Measurements from ENCODE around the gene AKAP12. TPM values are rescaled to one million over a fixed set of nuclear protein-coding genes. Genes with fewer than 3 reads are reported as not detected.

Gene AKAP12, protein sequence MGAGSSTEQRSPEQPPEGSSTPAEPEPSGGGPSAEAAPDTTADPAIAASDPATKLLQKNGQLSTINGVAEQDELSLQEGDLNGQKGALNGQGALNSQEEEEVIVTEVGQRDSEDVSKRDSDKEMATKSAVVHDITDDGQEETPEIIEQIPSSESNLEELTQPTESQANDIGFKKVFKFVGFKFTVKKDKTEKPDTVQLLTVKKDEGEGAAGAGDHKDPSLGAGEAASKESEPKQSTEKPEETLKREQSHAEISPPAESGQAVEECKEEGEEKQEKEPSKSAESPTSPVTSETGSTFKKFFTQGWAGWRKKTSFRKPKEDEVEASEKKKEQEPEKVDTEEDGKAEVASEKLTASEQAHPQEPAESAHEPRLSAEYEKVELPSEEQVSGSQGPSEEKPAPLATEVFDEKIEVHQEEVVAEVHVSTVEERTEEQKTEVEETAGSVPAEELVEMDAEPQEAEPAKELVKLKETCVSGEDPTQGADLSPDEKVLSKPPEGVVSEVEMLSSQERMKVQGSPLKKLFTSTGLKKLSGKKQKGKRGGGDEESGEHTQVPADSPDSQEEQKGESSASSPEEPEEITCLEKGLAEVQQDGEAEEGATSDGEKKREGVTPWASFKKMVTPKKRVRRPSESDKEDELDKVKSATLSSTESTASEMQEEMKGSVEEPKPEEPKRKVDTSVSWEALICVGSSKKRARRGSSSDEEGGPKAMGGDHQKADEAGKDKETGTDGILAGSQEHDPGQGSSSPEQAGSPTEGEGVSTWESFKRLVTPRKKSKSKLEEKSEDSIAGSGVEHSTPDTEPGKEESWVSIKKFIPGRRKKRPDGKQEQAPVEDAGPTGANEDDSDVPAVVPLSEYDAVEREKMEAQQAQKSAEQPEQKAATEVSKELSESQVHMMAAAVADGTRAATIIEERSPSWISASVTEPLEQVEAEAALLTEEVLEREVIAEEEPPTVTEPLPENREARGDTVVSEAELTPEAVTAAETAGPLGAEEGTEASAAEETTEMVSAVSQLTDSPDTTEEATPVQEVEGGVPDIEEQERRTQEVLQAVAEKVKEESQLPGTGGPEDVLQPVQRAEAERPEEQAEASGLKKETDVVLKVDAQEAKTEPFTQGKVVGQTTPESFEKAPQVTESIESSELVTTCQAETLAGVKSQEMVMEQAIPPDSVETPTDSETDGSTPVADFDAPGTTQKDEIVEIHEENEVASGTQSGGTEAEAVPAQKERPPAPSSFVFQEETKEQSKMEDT (N-terminal part only)
- 5.0 and 5.8 TPM in 2 replicates for total RNA-seq

DNA sequence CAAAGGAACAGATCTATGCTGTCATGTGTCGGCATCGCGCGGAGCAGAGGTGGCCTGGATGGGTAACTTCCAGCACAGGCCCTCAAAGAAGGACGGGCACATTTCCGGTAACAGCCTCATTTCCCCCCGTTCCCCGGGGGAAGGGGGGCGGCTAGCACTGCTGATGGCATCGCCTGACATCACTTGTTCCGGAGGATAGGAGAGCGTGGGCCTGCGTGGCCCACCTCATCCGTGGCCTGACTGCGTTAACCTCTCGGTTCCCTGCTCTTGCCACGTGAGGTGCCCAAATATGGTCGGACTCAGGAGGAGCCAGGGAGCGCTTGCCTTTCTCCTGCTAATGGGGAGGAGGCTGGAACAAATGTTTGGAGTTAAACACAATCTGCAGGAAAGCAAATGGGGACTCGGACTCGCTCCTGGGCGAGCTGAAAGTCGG, at the start of gene AKAP12:
TSS of gene AKAP12 (plus strand) at position 365 of the 433 bp plus-strand sequence. CDS start 596 bp downstream, outside the sequence.
- intact Hi-C loops (cut with micrococcal nuclease) = loop anchor here (2.0 to 10.0 kb wide), 2 partner anchors 49 to 85 kb away; no protein-coding TSS in a partner anchor

DNA sequence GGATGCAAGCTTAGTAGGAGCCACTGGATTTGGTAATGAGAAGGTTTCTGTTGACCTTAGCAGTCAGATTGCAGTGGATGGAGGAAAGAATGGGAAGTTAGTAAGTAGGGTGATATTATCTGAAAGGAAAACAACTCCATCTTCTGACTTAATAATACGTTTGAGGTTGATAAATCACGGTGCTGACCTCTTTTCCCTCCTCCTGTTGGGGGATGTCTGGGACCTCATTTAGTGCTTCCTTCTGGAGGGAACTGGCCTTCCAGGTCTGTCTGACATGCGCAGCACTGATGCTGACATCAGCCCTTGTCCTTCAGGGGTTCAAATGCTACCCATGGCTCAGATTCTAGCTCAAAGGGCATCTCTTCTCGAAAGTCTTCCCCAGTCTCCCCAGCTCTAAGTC, 48.2 kb upstream of the AKAP12 start:
- intact Hi-C loops (cut with micrococcal nuclease) = no loop called here

DNA sequence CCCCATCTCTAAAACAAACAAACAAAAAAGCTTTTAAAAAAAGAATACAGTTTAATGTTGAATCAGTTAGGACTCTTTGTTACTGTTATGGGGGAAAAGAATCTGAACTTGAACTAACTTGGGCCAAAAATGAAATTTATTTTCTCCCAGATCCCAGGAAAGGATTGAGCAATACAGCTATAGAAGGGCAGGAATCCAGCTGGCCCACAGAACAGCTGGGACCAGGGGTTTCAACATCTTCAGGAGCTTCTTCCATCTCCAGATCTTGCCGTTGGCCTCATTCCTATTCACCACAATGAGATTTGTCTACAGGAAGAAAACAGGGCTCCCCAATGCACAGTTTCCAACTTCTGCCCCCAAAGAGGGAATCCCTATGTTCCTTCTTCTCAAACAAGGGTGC, 43.2 kb upstream of the AKAP12 start:
- intact Hi-C loops (cut with micrococcal nuclease) = no loop called here

DNA sequence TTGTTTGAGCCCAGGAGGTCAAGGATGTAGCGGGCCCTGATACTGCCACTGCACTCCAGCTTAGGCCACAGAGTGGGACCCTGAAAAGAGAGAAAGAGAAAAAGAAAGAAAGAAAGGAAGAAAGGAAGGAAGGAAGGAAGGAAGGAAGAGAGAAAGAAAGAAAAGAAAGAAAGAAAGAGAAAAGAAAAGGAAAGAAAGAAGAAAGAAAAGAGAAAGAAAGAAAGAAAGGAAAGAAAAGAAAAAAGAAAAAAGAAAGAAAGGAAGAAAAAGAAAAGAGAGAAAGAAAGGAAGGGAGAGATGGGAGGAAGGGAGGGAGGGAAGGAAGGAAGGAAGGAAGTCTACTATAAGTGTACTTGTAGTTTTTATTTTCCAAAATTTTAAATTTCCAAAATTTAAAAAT, 42.2 kb upstream of the AKAP12 start:
- intact Hi-C loops (cut with micrococcal nuclease) = no loop called here

DNA sequence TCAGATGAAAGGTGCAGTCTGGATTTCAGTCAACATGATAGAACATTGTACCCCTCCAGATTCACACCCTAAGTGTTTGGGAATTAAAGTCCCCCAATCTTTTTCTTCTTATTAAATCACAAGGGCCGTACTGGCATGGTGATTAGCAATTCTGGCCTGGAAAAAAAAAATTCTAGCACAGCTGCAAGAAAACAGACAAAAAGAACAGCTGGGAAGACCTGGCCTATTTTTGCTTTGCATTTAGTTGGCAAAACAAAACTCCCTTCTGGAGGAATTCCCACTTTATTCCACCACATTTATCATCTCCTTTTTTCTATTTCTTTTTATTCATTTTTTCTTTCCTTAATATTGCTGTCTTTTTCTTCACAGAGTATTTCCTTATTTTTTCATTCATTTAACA, 39.8 kb upstream of the AKAP12 start:
- intact Hi-C loops (cut with micrococcal nuclease) = no loop called here

DNA sequence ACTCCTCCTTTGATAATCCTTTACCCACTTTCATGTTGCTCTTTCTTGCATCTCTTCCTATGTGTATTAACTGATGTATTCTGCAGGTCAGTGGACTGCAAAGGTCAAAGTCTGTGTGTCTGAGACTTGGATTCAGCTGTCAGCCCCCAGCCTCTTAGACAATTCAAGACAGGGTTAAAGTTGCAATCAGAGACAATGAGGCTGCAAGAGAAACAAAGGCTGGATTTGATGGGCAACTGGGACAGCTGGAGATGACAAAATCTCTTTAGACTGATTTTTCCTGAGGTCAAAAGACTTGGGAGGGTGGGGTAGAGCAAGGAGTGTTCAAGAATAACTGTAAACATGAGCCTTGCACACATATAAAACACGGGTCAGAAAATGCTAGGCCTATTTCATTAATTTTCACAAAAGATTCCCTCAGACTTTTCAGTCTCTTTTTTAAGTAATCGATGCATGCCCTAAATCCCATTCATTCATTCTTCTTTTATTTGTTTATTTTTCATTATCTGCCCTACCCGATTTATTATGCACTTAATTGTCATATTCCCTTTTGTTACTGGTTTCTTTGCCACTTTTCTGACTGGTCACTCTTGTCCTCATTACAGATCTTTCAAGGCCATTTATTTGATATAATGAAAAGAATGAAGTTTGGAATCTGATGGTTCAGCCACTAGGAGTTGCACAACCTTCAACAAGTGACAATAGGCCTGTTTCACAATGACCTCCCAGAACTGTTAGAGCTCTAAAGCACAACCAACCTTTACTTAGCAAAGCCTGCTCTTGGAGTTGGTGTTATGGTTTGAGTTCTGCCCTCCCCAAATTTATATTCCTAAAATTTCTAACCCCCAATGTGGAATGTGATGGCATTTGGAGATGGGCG, 33.8 kb upstream of the AKAP12 start:
- intact Hi-C loops (cut with micrococcal nuclease) = no loop called here

DNA sequence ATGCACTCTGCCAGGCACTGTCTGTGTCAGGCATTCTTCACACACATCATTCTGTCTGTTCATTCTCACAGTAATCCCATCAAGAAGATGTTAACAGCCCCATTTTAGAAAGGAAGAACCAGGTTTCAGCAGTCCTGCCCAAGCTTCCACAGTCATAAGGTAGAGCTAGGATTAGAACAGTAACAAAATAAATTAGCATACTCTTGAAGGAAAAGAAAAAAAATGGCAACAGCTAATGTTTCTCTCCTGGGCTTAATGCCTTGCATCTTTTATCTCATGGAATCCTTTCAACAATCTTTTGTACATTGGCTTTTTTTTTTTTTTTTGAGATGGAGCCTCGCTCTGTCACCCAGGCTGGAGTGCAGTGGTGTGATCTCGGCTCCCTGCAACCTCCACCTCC, 32.1 kb upstream of the AKAP12 start:
- intact Hi-C loops (cut with micrococcal nuclease) = no loop called here

DNA sequence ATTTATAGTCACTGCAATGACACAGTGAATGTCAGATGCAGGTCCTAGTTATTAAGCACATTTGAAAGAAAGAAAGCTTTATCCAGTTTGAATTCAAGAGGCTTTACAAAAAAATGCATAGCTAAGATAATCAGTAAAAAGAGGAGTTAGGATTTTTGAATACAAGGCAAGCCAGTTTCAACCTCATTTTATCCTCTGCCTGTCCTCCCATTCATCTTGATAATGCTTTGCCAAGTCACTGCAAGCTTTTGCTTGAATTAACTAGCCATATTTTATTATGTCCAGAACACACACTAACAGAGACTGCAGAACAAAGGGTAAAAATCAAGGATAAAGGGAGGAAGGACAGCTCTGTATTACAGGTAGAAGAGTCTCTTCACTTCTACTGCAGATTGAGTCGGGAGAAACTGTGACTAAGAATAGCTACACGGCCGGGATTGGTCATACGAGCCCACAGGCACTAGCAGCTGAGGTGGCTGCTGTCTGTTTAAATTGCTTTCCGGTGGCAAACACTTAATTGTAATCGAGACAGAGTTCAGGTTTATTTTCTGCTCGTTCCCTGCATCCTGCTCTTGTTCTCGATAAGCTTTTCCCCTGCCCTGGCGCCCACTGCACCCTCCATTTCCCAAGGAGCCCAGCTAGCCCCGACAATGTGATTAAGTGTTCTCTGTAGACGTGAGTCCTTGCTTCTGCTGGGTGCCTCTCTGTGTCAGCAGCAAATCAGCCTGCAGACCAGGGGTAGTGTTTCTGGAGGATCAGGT, 30.5 kb upstream of the AKAP12 start:
- intact Hi-C loops (cut with micrococcal nuclease) = no loop called here

DNA sequence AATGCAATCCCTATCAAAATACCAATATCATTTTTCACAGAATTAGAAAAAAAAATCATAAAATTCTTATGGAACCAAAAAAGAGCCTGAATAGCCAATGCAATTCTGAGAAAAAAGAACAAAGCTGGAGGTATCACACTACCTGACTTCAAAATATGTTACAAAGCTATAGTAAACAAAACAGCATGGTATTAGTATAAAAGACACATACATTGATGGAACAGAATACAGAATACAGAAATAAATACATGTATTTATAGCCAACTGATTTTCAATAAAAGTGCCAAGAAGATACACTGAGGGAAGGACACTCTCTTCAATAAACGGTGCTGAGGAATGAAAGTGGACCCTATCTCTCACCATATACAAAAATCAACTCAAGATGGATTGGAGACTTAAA, 28.7 kb upstream of the AKAP12 start:
- intact Hi-C loops (cut with micrococcal nuclease) = no loop called here

DNA sequence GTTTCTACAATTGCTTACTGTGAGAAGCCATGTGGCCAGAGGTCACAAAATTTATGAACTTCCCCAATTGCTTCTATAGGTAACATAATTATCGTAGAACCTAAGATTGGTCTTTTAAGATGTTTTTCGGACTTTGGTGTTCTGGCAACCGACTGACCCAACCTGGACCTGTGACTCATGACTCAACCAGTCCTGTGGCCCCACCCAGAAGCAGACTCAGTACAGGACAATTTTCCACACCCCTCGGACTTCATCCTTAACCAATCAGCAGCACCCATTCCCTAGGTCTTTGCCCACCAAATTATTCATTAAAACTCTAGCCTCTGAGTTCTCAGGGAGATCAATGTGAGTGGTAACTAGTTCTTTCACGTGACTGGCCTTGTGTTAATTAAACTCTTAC, 26.4 kb upstream of the AKAP12 start:
- intact Hi-C loops (cut with micrococcal nuclease) = no loop called here

DNA sequence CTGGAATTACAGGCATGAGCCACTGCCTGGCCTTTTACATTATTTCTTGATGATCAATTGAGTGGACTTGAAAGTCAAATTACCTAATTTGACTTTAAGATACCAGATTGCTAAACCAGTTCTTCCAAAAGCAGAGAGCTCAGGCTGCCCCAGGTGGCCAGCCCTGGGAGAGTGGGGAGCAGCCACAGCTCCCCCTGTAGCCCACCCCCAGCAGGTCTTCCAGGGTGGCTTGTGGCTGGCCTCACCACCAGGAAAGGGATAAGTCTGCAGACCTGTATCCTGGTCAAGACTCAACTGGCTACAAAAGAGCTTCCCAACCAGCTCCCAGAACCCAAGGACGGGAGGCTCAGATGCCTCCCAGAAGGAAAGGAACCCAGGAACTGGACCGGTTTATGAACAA, 23.8 kb upstream of the AKAP12 start:
- intact Hi-C loops (cut with micrococcal nuclease) = no loop called here

DNA sequence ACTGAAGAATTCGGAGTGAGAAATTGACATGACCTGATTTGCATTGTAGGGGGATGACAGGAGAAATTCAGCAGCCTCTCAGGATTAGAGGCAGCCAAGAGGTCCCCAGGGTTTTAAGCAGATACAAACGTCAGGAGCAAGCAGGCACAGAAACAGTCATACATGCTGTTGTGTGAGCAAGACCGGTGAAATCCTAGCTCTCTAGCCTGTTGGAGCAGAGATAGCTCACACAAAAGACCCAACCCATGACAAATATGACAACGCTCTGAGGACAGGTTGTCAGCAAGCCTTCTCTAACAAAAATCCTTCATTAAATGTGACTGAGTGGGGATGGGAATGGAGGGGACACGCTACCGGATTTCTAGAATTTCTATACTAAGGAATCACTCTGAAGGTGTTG, 23.0 kb upstream of the AKAP12 start:
- intact Hi-C loops (cut with micrococcal nuclease) = no loop called here

DNA sequence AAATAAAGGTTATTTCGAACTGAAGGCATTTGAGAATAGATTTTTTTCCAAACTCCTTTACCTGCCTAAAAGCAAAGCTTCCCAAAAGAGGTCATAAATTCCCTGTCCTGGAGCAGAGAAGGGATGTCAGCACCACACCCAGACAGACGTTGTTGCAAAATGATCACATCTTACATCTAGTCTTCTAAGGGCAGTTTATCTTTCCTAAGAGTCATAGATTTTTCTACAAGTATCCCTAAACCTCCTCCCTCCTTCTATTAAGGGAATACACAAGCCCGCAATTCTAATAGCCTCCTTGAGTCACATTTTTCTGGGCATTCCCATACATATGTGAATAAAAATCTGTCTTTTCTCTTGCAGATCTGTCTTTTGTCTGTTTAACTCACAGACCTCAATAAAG, 20.6 kb upstream of the AKAP12 start:
- intact Hi-C loops (cut with micrococcal nuclease) = no loop called here

DNA sequence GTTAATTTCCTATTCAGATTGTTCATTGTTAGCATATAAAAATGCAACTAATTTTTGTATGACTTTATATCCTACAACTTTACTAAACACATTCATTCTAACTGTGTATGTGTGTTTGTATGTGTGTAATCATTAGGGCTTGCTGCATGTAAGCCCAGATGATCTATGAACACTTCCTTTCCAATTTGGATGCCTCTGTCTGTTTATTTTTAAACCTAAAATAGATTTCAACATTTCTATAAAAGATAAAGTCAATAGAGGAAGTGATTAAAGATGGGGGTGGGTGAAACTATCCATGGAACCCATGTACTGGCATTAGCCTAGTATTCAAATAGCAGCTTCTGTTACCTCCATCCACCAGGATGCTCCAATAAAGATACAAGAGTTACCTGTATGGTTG, 15.7 kb upstream of the AKAP12 start:
- intact Hi-C loops (cut with micrococcal nuclease) = no loop called here

DNA sequence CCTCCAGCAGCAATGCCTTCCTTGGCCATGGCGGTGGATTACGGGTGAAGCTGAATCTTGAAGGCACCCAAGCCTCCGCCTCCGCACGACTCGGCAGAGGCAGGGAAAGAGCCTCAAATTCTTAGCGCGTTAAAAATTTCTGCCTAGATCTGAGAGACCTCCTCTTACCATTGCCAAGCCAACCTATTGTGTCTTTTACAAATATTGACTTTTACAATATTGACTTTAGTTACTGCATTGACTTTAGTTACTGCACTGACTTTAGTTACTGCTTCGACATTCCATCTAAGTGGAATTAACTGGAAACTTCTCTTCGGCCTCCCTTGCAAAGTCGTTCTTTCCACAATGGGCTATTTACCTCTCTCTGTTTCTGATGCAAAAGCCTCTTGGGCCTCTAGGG, 13.8 kb upstream of the AKAP12 start:
- intact Hi-C loops (cut with micrococcal nuclease) = no loop called here

DNA sequence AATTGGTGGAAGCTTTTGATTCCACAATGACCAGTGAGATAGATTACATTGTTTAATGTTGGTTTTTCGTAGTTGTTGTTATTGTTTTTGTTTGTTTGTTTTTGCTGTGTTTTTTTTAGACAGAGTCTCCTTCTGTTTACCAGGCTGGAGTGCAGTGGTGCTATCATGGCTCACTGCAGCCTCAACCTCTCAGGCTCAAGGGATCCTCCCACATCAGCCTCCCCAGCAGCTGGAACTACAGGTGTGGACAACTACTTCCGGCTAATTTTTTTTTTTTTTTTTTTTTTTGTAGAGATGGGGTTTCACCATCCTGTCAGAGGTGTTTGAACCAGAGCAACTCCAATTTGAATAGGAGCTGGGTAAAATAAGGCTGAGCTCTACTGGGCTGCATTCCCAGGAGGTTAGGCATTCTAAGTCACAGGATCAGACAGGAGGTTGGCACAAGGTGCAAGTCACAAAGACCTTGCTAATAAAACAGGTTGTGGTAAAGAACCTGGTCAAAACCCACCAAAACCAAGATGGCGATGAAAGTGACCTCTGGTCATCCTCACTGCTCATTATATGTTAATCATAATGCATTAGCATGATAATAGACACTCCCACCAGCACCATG, 10.9 kb upstream of the AKAP12 start:
- intact Hi-C loops (cut with micrococcal nuclease) = no loop called here

DNA sequence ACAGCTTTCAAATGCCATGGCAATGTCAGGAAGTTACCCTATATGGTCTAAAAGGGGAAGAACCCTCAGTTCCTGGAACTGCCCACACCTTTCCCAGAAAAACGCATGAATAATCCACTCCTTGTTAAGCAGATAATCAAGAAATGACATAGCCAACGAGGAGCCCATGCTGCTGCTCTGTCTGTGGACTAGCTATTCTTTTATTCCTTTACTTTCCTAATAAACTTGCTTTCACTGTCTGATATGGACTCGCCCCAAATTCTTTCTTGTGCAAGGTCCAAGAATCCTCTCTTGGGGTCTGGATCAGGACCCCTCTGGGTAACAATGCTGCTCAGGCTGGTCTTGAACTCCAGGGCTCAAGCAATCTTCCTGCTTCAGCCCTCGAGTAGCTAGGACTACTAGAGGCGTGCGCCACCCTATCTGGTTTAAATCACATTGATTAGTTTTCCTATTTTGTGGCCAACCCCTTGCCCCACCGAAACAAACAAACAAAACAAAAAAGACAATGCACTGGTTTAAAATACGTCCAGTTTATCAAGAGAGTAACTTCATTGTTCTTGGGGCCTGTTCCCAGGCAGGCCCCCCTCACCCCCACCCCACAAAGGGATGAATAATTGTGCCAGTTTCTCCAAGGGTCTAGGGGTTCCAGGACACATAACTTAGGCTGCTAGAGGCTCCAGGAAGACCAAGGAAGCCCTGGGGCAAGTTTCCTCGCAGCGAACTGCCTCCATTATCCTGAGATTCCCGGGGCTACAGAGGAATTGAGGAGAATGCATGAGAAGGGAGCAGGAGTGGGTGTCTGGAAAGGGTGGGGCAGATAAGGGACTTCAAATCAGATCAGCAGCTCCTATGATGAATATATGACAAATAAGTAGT, 10.1 kb upstream of the AKAP12 start:
- intact Hi-C loops (cut with micrococcal nuclease) = no loop called here

DNA sequence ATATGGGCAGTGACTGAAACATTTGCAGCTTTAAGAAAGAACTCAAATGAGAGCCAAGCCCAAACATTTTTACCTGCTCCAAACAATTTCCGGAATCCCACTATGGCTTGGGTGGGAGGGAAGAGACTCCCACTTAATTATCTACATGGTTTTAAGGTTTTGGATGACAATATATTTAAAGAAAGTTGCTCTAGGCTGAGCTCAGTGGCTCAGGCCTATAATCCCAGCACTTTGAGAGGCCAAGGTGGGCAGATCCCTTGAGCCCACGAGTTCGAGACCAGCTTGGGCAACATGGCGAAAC, 9.5 kb upstream of the AKAP12 start:
- intact Hi-C loops (cut with micrococcal nuclease) = no loop called here

DNA sequence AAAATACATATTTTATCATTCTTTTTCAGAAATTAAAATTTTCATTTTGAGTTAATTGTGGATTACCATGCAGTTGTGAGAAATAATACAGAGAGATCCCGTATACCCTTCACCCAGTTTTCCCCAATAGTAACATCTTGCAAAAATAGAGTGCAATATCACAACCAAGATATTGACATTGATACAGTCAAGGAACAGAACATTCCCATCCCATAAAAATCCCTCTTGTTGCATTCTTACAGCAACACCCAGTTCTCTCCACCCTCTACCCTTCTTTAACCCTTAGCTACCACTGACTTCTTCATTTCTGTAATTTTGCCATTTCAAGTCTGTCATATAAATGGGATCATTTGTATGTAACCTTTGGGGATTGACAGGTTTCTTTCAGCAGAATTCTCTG, 6.9 kb upstream of the AKAP12 start:
- intact Hi-C loops (cut with micrococcal nuclease) = no loop called here

Data from T-helper 2 cell treated with Interferon-gamma antibody and Interleukin-4, amounts not matched to agents 100 ng/mL and 5 ng/mL, for 36 hours (primary cell).